OCI-M1 (cell line): ENCODE data around the gene GJA3.

Experiments used
- DNase-seq: peaks from one replicate; lab custom pipeline; 2025; lab: John Stamatoyannopoulos, UW

GJA3 gene

GRCh38 chr13:20128459-20128931 is 32.4 kb downstream of the GJA3 start:
- peak; percentile 47 for DNase-seq

GRCh38 chr13:20127562-20128458 is 33.0 kb downstream of the GJA3 start:
- peak; percentile 82 for DNase-seq

GRCh38 chr13:20127262-20127561 is 33.6 kb downstream of the GJA3 start:
- peak; percentile 78 for DNase-seq

- peak; percentile 5 for DNase-seq
Observed at GRCh38 chr13:20126541-20127261, 34.2 kb downstream of the GJA3 start.

GRCh38 chr13:20125783-20126165 is 35.1 kb downstream of the GJA3 start:
- no peak for DNase-seq

GRCh38 chr13:20125129-20125782 is 35.6 kb downstream of the GJA3 start:
- DNase-seq = peak; percentile 50

- DNase-seq = no peak
Observed at GRCh38 chr13:20124303-20124702, 36.5 kb downstream of the GJA3 start.

- DNase-seq = peak; percentile 76
Observed at GRCh38 chr13:20121159-20121525, 39.7 kb downstream of the GJA3 start.

GRCh38 chr13:20119960-20120359 is 40.9 kb downstream of the GJA3 start:
- DNase-seq = peak; percentile 58

- DNase-seq = no peak
Observed at GRCh38 chr13:20118268-20119140, 42.3 kb downstream of the GJA3 start.

GRCh38 chr13:20116213-20116612 is 44.6 kb downstream of the GJA3 start:
- DNase-seq = no peak

- DNase-seq = no peak
Observed at GRCh38 chr13:20114066-20114610, 46.7 kb downstream of the GJA3 start.

- no peak for DNase-seq
Observed at GRCh38 chr13:20109037-20109436, 51.8 kb downstream of the GJA3 start.

- DNase-seq = peak; percentile 27
Observed at GRCh38 chr13:20106742-20107141, 54.1 kb downstream of the GJA3 start.

- DNase-seq = no peak
Observed at GRCh38 chr13:20105161-20105689, 55.6 kb downstream of the GJA3 start.

GRCh38 chr13:20102525-20103180 is 58.2 kb downstream of the GJA3 start:
- DNase-seq = no peak

- no peak for DNase-seq
Observed at GRCh38 chr13:20101467-20102316, 59.2 kb downstream of the GJA3 start.

GRCh38 chr13:20099319-20099718 is 61.5 kb downstream of the GJA3 start:
- DNase-seq = no peak

- DNase-seq = no peak
Observed at GRCh38 chr13:20093951-20094350, 66.9 kb downstream of the GJA3 start.

GRCh38 chr13:20090349-20090748 is 70.5 kb downstream of the GJA3 start:
- DNase-seq = peak; percentile 26
